SK-N-SH treated with all-trans-retinoic acid at 6 μM for 48 hours (cell line): ENCODE measurements around the gene GRIK2.

Source experiments
- ATAC-seq: fragments of 200-7000 bp; cut with Tn5 transposase; 3 replicates; pipeline ENCODE4 v1.9.1; 2020; ENCODE audit warnings: mild to moderate bottlenecking, moderate library complexity
- ARNTL ChIP-seq: fragments of 450-650 bp; formaldehyde crosslinking; IDR thresholded peaks from 2 replicates; pipeline ENCODE4 v1.5.0; 2020; ENCODE audit warnings: low read depth, mild to moderate bottlenecking, moderate library complexity, borderline replicate concordance
- BACH2 ChIP-seq: fragments of 250-450 bp; sonication (Bioruptor Pico); IDR thresholded peaks from 2 replicates; pipeline ENCODE4 v1.9.0; 2021; ENCODE audit warnings: mild to moderate bottlenecking, borderline replicate concordance
- CSDC2 ChIP-seq: fragments of 250-450 bp; sonication (Bioruptor Pico); IDR thresholded peaks from 2 replicates; pipeline ENCODE4 v1.5.0; 2020; ENCODE audit warnings: mild to moderate bottlenecking, moderate library complexity
- CSRNP3 ChIP-seq: fragments of 250-450 bp; sonication (Bioruptor Pico); IDR thresholded peaks from 2 replicates; pipeline ENCODE4 v1.5.1; 2021; ENCODE audit warnings: mild to moderate bottlenecking, moderate library complexity
- ESRRG ChIP-seq: fragments of 250-450 bp; sonication (Bioruptor Pico); IDR thresholded peaks from 2 replicates; pipeline ENCODE4 v1.6.1; 2021; ENCODE audit warnings: mild to moderate bottlenecking
- GLIS3 ChIP-seq: fragments of 250-450 bp; sonication (Bioruptor Pico); IDR thresholded peaks from 2 replicates; pipeline ENCODE4 v1.5.0; 2020; ENCODE audit warnings: mild to moderate bottlenecking, moderate library complexity
- ISL1 ChIP-seq: fragments of 250-450 bp; sonication (Bioruptor Pico); IDR thresholded peaks from 2 replicates; pipeline ENCODE4 v2.1.2; 2022; ENCODE audit warnings: mild to moderate bottlenecking, moderate library complexity
- OSR1 ChIP-seq: fragments of 250-450 bp; sonication (Bioruptor Pico); IDR thresholded peaks from 2 replicates; pipeline ENCODE4 v1.8.0; 2022; ENCODE audit warnings: moderate library complexity, mild to moderate bottlenecking, inconsistent platforms
- POU6F1 ChIP-seq: fragments of 250-450 bp; sonication (Bioruptor Pico); IDR thresholded peaks from 2 replicates; pipeline ENCODE4 v1.8.0; 2021; ENCODE audit warnings: low read depth, mild to moderate bottlenecking, moderate library complexity, borderline replicate concordance
- PPARA ChIP-seq: fragments of 250-450 bp; sonication (Bioruptor Pico); IDR thresholded peaks from 2 replicates; pipeline ENCODE4 v1.5.0; 2020; ENCODE audit warnings: mild to moderate bottlenecking, borderline replicate concordance
- RARB ChIP-seq: fragments of 250-450 bp; sonication (Bioruptor Pico); IDR thresholded peaks from 2 replicates; pipeline ENCODE4 v1.8.0; 2021; ENCODE audit warnings: mild to moderate bottlenecking, moderate library complexity
- SNAI2 ChIP-seq: fragments of 250-450 bp; sonication (Bioruptor Pico); IDR thresholded peaks from 2 replicates; pipeline ENCODE4 v1.5.0; 2020; ENCODE audit warnings: mild to moderate bottlenecking, moderate library complexity
- TCF4 ChIP-seq: fragments of 250-450 bp; sonication (Bioruptor Pico); IDR thresholded peaks from 2 replicates; pipeline ENCODE4 v1.8.0; 2021; ENCODE audit warnings: mild to moderate bottlenecking, moderate library complexity, borderline replicate concordance
- TOX ChIP-seq: fragments of 250-450 bp; sonication (Bioruptor Pico); IDR thresholded peaks from 2 replicates; pipeline ENCODE4 v1.8.0; 2021; ENCODE audit warnings: mild to moderate bottlenecking, moderate library complexity, borderline replicate concordance
- ZC3H10 ChIP-seq: fragments of 250-450 bp; sonication (Bioruptor Pico); IDR thresholded peaks from 2 replicates; pipeline ENCODE4 v1.5.1; 2021; ENCODE audit warnings: mild to moderate bottlenecking, moderate library complexity
- ZFP3 ChIP-seq: fragments of 250-450 bp; sonication (Bioruptor Pico); IDR thresholded peaks from 2 replicates; pipeline ENCODE4 v1.5.0; 2020; ENCODE audit warnings: mild to moderate bottlenecking, moderate library complexity
- ZFP30 ChIP-seq: fragments of 450-650 bp; formaldehyde crosslinking; IDR thresholded peaks from 2 replicates; pipeline ENCODE4 v1.5.0; 2022; ENCODE audit warnings: mild to moderate bottlenecking, moderate library complexity
- ZNF565 ChIP-seq: fragments of 450-650 bp; formaldehyde crosslinking; conservative IDR thresholded peaks from 2 replicates; pipeline ENCODE4 v1.5.0; 2020; ENCODE audit warnings: low read depth, mild to moderate bottlenecking, moderate library complexity
- ZNF70 ChIP-seq: fragments of 450-650 bp; formaldehyde crosslinking; IDR thresholded peaks from 2 replicates; pipeline ENCODE4 v1.5.0; 2020; ENCODE audit warnings: mild to moderate bottlenecking, moderate library complexity
- ZNF8 ChIP-seq: fragments of 450-650 bp; formaldehyde crosslinking; IDR thresholded peaks from 2 replicates; pipeline ENCODE4 v1.5.0; 2020; ENCODE audit warnings: mild to moderate bottlenecking, moderate library complexity
- TF ChIP-seq, protein P1 (sequence below): fragments of 250-450 bp; sonication (Bioruptor Pico); IDR thresholded peaks from 2 replicates; pipeline ENCODE4 v1.5.0; 2020; ENCODE audit warnings: mild to moderate bottlenecking, moderate library complexity
- TF ChIP-seq, protein P2 (sequence below): fragments of 250-450 bp; sonication (Bioruptor Pico); IDR thresholded peaks from 2 replicates; pipeline ENCODE4 v1.5.1; 2020; ENCODE audit warnings: low read depth, mild to moderate bottlenecking, moderate library complexity

The GRIK2 gene

GRCh38 chr6:101716810-101717209, 323.3 kb downstream of the GRIK2 start:
- TF ChIP-seq ARNTL: no peak
- TF ChIP-seq ZNF70 (CRISPR knock-in tag): no peak
- no peak for TF ChIP-seq SNAI2 (CRISPR knock-in tag)
- TF ChIP-seq POU6F1: no peak
- TF ChIP-seq CSDC2 (CRISPR knock-in tag): no peak
- TF ChIP-seq ZC3H10 (CRISPR knock-in tag): no peak
- no peak for TF ChIP-seq BACH2 (CRISPR knock-in tag)
- no peak for TF ChIP-seq ZNF565 (CRISPR knock-in tag)
- ATAC-seq: no peak

DNA sequence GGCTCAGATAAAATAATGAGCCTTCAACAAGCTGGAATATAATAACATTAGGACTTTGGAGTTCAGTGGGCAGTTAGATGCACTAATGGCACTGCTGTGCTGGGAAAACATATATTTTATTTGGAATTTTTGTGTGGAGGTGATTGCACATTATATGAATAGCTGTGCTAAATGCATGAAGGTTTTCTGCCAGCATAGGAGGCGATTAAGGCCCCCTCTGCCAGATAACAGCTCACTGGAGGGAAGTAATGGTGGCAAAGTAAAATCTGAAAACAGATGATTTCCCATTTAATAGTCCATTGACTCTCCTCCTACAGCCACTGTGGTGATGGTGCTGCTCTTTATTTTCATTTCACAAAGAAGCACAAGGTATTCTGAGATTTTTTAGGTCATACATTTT, 326.0 kb downstream of the GRIK2 start:
- ATAC-seq: no peak
- no peak for TF ChIP-seq RARB (CRISPR knock-in tag)
- no peak for TF ChIP-seq ZFP3 (CRISPR knock-in tag)
- TF ChIP-seq GLIS3 (CRISPR knock-in tag): no peak
- TF ChIP-seq ZNF565 (CRISPR knock-in tag): no peak
- TF ChIP-seq ARNTL: no peak
- TF ChIP-seq OSR1 (CRISPR knock-in tag): no peak
- TF ChIP-seq, protein P1, sequence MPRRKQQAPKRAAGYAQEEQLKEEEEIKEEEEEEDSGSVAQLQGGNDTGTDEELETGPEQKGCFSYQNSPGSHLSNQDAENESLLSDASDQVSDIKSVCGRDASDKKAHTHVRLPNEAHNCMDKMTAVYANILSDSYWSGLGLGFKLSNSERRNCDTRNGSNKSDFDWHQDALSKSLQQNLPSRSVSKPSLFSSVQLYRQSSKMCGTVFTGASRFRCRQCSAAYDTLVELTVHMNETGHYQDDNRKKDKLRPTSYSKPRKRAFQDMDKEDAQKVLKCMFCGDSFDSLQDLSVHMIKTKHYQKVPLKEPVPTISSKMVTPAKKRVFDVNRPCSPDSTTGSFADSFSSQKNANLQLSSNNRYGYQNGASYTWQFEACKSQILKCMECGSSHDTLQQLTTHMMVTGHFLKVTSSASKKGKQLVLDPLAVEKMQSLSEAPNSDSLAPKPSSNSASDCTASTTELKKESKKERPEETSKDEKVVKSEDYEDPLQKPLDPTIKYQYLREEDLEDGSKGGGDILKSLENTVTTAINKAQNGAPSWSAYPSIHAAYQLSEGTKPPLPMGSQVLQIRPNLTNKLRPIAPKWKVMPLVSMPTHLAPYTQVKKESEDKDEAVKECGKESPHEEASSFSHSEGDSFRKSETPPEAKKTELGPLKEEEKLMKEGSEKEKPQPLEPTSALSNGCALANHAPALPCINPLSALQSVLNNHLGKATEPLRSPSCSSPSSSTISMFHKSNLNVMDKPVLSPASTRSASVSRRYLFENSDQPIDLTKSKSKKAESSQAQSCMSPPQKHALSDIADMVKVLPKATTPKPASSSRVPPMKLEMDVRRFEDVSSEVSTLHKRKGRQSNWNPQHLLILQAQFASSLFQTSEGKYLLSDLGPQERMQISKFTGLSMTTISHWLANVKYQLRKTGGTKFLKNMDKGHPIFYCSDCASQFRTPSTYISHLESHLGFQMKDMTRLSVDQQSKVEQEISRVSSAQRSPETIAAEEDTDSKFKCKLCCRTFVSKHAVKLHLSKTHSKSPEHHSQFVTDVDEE (CRISPR knock-in tag): no peak
- no peak for TF ChIP-seq ESRRG (CRISPR knock-in tag)
- no peak for TF ChIP-seq POU6F1
- TF ChIP-seq ZNF8 (CRISPR knock-in tag): no peak
- no peak for TF ChIP-seq SNAI2 (CRISPR knock-in tag)
- TF ChIP-seq CSRNP3 (CRISPR knock-in tag): no peak
- TF ChIP-seq ISL1 (CRISPR knock-in tag): no peak
- no peak for TF ChIP-seq PPARA (CRISPR knock-in tag)
- TF ChIP-seq TOX: no peak
- TF ChIP-seq ZFP30 (CRISPR knock-in tag): no peak

- TF ChIP-seq, protein P2, sequence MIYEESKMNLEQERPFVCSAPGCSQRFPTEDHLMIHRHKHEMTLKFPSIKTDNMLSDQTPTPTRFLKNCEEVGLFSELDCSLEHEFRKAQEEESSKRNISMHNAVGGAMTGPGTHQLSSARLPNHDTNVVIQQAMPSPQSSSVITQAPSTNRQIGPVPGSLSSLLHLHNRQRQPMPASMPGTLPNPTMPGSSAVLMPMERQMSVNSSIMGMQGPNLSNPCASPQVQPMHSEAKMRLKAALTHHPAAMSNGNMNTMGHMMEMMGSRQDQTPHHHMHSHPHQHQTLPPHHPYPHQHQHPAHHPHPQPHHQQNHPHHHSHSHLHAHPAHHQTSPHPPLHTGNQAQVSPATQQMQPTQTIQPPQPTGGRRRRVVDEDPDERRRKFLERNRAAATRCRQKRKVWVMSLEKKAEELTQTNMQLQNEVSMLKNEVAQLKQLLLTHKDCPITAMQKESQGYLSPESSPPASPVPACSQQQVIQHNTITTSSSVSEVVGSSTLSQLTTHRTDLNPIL (CRISPR knock-in tag): no peak
- TF ChIP-seq TOX: no peak
- TF ChIP-seq TCF4: no peak
- no peak for TF ChIP-seq ZC3H10 (CRISPR knock-in tag)
- no peak for TF ChIP-seq ZNF565 (CRISPR knock-in tag)
- TF ChIP-seq, protein P1 (CRISPR knock-in tag): no peak
- no peak for TF ChIP-seq ISL1 (CRISPR knock-in tag)
- no peak for TF ChIP-seq CSRNP3 (CRISPR knock-in tag)
- peak; percentile 36; the same call in 2 of the 3 replicates for ATAC-seq
Observed at GRCh38 chr6:101722471-101722870, 329.0 kb downstream of the GRIK2 start.
